PFSK-1 (cell line): ENCODE data around the gene TOX2.

Source experiments
- POLR2AphosphoS5 ChIP-seq: IDR thresholded peaks from 2 replicates; pipeline ENCODE4 v1.6.1; 2012; ENCODE audit warnings: low read depth, mild to moderate bottlenecking, control low read depth, low read length, moderate library complexity
- REST ChIP-seq, 2 experiments: IDR thresholded peaks; 2 replicates each; pipeline versions ENCODE4 v1.6.1 to v1.8.0; 2011 to 2012; ENCODE audit warnings: low read depth in 2 of 2, low read length in 2 of 2, control low read depth in 1 of 2, inconsistent platforms in 1 of 2, mild to moderate bottlenecking in 1 of 2, moderate library complexity in 1 of 2; ENCODE audit not compliant: insufficient read depth in 1 of 2
- SIN3A ChIP-seq: IDR thresholded peaks from 2 replicates; pipeline ENCODE4 v1.6.1; 2012; ENCODE audit warnings: mild to moderate bottlenecking, low read length, moderate library complexity, borderline replicate concordance; ENCODE audit not compliant: insufficient read depth

- TF ChIP-seq POLR2AphosphoS5 (no peak), SIN3A (no peak), REST (IDR thresholded peaks at IDR 0.05; ENCODE audit: insufficient read depth in 1 of 2, low read depth in 2 of 2, low read length in 2 of 2) (no peak)
These were observed 164.6 kb downstream of the TOX2 start for GRCh38 chr20:44079291-44079690.
